Mesenchymal stem cell (in vitro differentiated cells and primary cell): ENCODE data around the gene ARL6IP4.

Experiments
- DNase-seq: peaks from one replicate; pipeline ENCODE4 v3.0.0-alpha.2; 2013
- H2AFZ ChIP-seq: one replicate; pipeline ENCODE4 v1.6.1; 2013; ENCODE audit warnings: low read depth, mild to moderate bottlenecking, control low read depth, inconsistent platforms, low read length, moderate library complexity
- H2AK5ac ChIP-seq: 2 replicates; pipeline ENCODE4 v1.6.1; 2013; ENCODE audit warnings: low read length, moderate library complexity, mild to moderate bottlenecking, inconsistent platforms; ENCODE audit not compliant: severe bottlenecking
- H2BK120ac ChIP-seq: one replicate; pipeline ENCODE4 v1.6.1; 2013; ENCODE audit warnings: low read depth, mild to moderate bottlenecking, inconsistent platforms, low read length, moderate library complexity
- H2BK12ac ChIP-seq, 2 experiments: one replicate each; pipeline ENCODE4 v1.6.1; 2013; ENCODE audit warnings: inconsistent platforms in 2 of 2, low read length in 2 of 2, mild to moderate bottlenecking in 2 of 2, moderate library complexity in 2 of 2, control low read depth in 1 of 2
- H2BK15ac ChIP-seq: one replicate; pipeline ENCODE4 v1.6.1; 2013; ENCODE audit warnings: mild to moderate bottlenecking, low read depth, inconsistent platforms; ENCODE audit not compliant: poor library complexity, severe bottlenecking
- H2BK5ac ChIP-seq: 2 replicates; pipeline ENCODE4 v1.6.1; 2013; ENCODE audit warnings: low read depth, mild to moderate bottlenecking, low read length, control low read depth, inconsistent platforms; ENCODE audit not compliant: poor library complexity, severe bottlenecking
- H3K14ac ChIP-seq, 2 experiments: one replicate each; pipeline ENCODE4 v1.6.1; 2013; ENCODE audit warnings: inconsistent platforms in 2 of 2, low read length in 2 of 2, control low read depth in 1 of 2, mild to moderate bottlenecking in 1 of 2, moderate library complexity in 1 of 2
- H3K18ac ChIP-seq, 2 experiments: one replicate each; pipeline ENCODE4 v1.6.1; 2013; ENCODE audit warnings: inconsistent platforms in 2 of 2, low read length in 2 of 2, control low read depth in 1 of 2, low read depth in 1 of 2, mild to moderate bottlenecking in 1 of 2
- H3K23ac ChIP-seq, 2 experiments: one replicate each; pipeline ENCODE4 v1.6.1; 2013; ENCODE audit warnings: inconsistent platforms in 2 of 2, low read length in 2 of 2, mild to moderate bottlenecking in 2 of 2, moderate library complexity in 2 of 2, control low read depth in 1 of 2
- H3K27ac ChIP-seq: 2 replicates; pipeline ENCODE4 v1.5.1; 2013; ENCODE audit warnings: mild to moderate bottlenecking, moderate library complexity, low read length, control low read depth, inconsistent platforms; ENCODE audit not compliant: poor library complexity, severe bottlenecking
- H3K27me3 ChIP-seq, 2 experiments: 2 replicates each; pipeline versions ENCODE4 v1.6.1 to v1.7.0; 2013; ENCODE audit warnings: low read length in 2 of 2, mild to moderate bottlenecking in 2 of 2, moderate library complexity in 2 of 2, control low read depth in 1 of 2, inconsistent platforms in 1 of 2; ENCODE audit not compliant: control insufficient read depth in 1 of 2, insufficient read depth in 1 of 2
- H3K36me3 ChIP-seq, 2 experiments: 2 replicates each; pipeline versions ENCODE4 v1.6.1 to v1.7.0; 2013; ENCODE audit warnings: low read length in 2 of 2, control low read depth in 1 of 2, inconsistent platforms in 1 of 2, low read depth in 1 of 2, mild to moderate bottlenecking in 1 of 2; ENCODE audit not compliant: insufficient read depth in 2 of 2, control insufficient read depth in 1 of 2
- H3K4ac ChIP-seq, 2 experiments: one replicate each; pipeline ENCODE4 v1.6.1; 2013; ENCODE audit warnings: inconsistent platforms in 2 of 2, low read length in 2 of 2, mild to moderate bottlenecking in 2 of 2, moderate library complexity in 2 of 2, control low read depth in 1 of 2, low read depth in 1 of 2
- H3K4me1 ChIP-seq: 2 replicates; pipeline ENCODE4 v1.6.1; 2013; ENCODE audit warnings: low read depth, low read length, control low read depth; ENCODE audit not compliant: control insufficient read depth, insufficient read depth
- H3K4me2 ChIP-seq: 2 replicates; pipeline ENCODE4 v1.6.1; 2013; ENCODE audit warnings: low read length, mild to moderate bottlenecking, inconsistent platforms; ENCODE audit not compliant: poor library complexity, severe bottlenecking
- H3K4me3 ChIP-seq, 2 experiments: 2 replicates each; pipeline versions ENCODE4 v1.5.1 to v1.7.0; 2013; ENCODE audit warnings: low read length in 2 of 2, mild to moderate bottlenecking in 2 of 2, control low read depth in 1 of 2, low read depth in 1 of 2; ENCODE audit not compliant: insufficient read depth in 1 of 2
- H3K79me1 ChIP-seq: replicated peaks from 2 replicates; pipeline ENCODE4 v1.6.1; 2013; ENCODE audit warnings: mild to moderate bottlenecking, control low read depth, low read length, inconsistent platforms; ENCODE audit not compliant: poor library complexity, severe bottlenecking
- H3K9ac ChIP-seq: 2 replicates; pipeline ENCODE4 v1.7.0; 2013; ENCODE audit warnings: mild to moderate bottlenecking, low read length, moderate library complexity
- H3K9me3 ChIP-seq: 2 replicates; pipeline ENCODE4 v1.7.0; 2013; ENCODE audit warnings: mild to moderate bottlenecking, low read length; ENCODE audit not compliant: control insufficient read depth
- H4K8ac ChIP-seq: one replicate; pipeline ENCODE4 v1.6.1; 2013; ENCODE audit warnings: inconsistent platforms, mild to moderate bottlenecking, low read length, moderate library complexity
- H4K91ac ChIP-seq: one replicate; pipeline ENCODE4 v1.6.1; 2013; ENCODE audit warnings: mild to moderate bottlenecking, low read length, inconsistent platforms
- WGBS: methylation state at CpG from one replicate; pipeline ENCODE4 v1.1.7; 2013; ENCODE audit warnings: mixed read lengths; 5-methylcytosine and 5-hydroxymethylcytosine counted together

Gene ARL6IP4

GRCh38 chr12:122990561-122990960 is 10.1 kb downstream of the ARL6IP4 start:
- peaks cover 34 to 62% of the 10 kb centered on the region in 2 experiments for H3K36me3 ChIP-seq
- no peaks in the 10 kb centered on the region for H3K4me1 ChIP-seq
- H2AK5ac ChIP-seq: no peak overlapping the region
- no peak overlapping the region for H2BK120ac ChIP-seq
- H3K18ac ChIP-seq: no peak overlapping the region
- no peak overlapping the region for H2AFZ ChIP-seq
- H3K4me2 ChIP-seq: no peak overlapping the region
- H3K14ac ChIP-seq: no peak overlapping the region
- no peaks in the 10 kb centered on the region for H3K9me3 ChIP-seq
- no peaks in the 10 kb centered on the region for H3K79me1 ChIP-seq
- no peak overlapping the region for H3K4ac ChIP-seq
- no peak overlapping the region for H3K23ac ChIP-seq
- H2BK15ac ChIP-seq: no peak overlapping the region
- no peak for DNase-seq
- H2BK5ac ChIP-seq: no peak overlapping the region
- no peak overlapping the region for H4K8ac ChIP-seq
- H2BK12ac ChIP-seq: no peak overlapping the region
- 96% methylated on average over 11 of the region's 13 CpGs for WGBS
- no peak overlapping the region for H4K91ac ChIP-seq
- no peak overlapping the region for H3K9ac ChIP-seq
- no peak overlapping the region for H3K4me3 ChIP-seq
- no peaks in the 10 kb centered on the region for H3K27me3 ChIP-seq
- no peak overlapping the region for H3K27ac ChIP-seq

- Histone ChIP-seq H3K36me3 (peaks cover 34 to 60% of the 10 kb centered on the region in 2 experiments), H2BK12ac (no peak overlapping the region), H3K23ac (no peak overlapping the region), H3K14ac (no peak overlapping the region), H2AFZ (no peak overlapping the region), H3K9ac (no peak overlapping the region), H3K4ac (no peak overlapping the region), H3K4me2 (no peak overlapping the region), H3K18ac (no peak overlapping the region), H3K27me3 (no peaks in the 10 kb centered on the region), H3K79me1 (no peaks in the 10 kb centered on the region), H2BK5ac (no peak overlapping the region), H2AK5ac (no peak overlapping the region), H4K8ac (no peak overlapping the region), H3K4me3 (no peak overlapping the region), H2BK15ac (no peak overlapping the region), H4K91ac (no peak overlapping the region), H3K9me3 (no peaks in the 10 kb centered on the region), H3K4me1 (no peaks in the 10 kb centered on the region), H2BK120ac (no peak overlapping the region), H3K27ac (no peak overlapping the region)
- WGBS: 93% methylated on average over 12 of the region's 13 CpGs
- DNase-seq: no peak
Measured at GRCh38 chr12:122990961-122991622, 10.6 kb downstream of the ARL6IP4 start.

- H3K9me3 ChIP-seq: no peaks in the 10 kb centered on the region
- H3K4ac ChIP-seq: no peak overlapping the region
- no peak overlapping the region for H4K8ac ChIP-seq
- no peak overlapping the region for H2AFZ ChIP-seq
- no peak overlapping the region for H2AK5ac ChIP-seq
- H2BK5ac ChIP-seq: no peak overlapping the region
- H3K27me3 ChIP-seq: no peaks in the 10 kb centered on the region
- H3K14ac ChIP-seq: no peak overlapping the region
- no peak for DNase-seq
- H3K18ac ChIP-seq: no peak overlapping the region
- H3K4me3 ChIP-seq: no peak overlapping the region
- H4K91ac ChIP-seq: no peak overlapping the region
- H2BK15ac ChIP-seq: no peak overlapping the region
- H2BK12ac ChIP-seq: no peak overlapping the region
- no peak overlapping the region for H3K27ac ChIP-seq
- no peaks in the 10 kb centered on the region for H3K79me1 ChIP-seq
- no peak overlapping the region for H3K9ac ChIP-seq
- no peak overlapping the region for H2BK120ac ChIP-seq
- peaks cover 33 to 60% of the 10 kb centered on the region in 2 experiments for H3K36me3 ChIP-seq
- 89% methylated on average over 26 of the region's 27 CpGs for WGBS
- no peak overlapping the region for H3K23ac ChIP-seq
- no peak overlapping the region for H3K4me2 ChIP-seq
- no peaks in the 10 kb centered on the region for H3K4me1 ChIP-seq
Measured at GRCh38 chr12:122991623-122992275, 11.3 kb downstream of the ARL6IP4 start.

GRCh38 chr12:122992386-122992785 is 11.9 kb downstream of the ARL6IP4 start:
- 88% methylated on average over 19 of the region's 19 CpGs for WGBS
- Histone ChIP-seq H2AFZ (no peak overlapping the region), H2BK5ac (no peak overlapping the region), H3K9me3 (no peaks in the 10 kb centered on the region), H3K27ac (no peak overlapping the region), H2AK5ac (no peak overlapping the region), H3K27me3 (no peaks in the 10 kb centered on the region), H3K4me2 (no peak overlapping the region), H3K4ac (no peak overlapping the region), H3K4me3 (no peak overlapping the region), H3K18ac (no peak overlapping the region), H3K79me1 (no peaks in the 10 kb centered on the region), H2BK120ac (no peak overlapping the region), H2BK15ac (no peak overlapping the region), H3K14ac (no peak overlapping the region), H4K91ac (no peak overlapping the region), H4K8ac (no peak overlapping the region), H3K36me3 (peaks cover 31 to 60% of the 10 kb centered on the region in 2 experiments), H3K23ac (no peak overlapping the region), H2BK12ac (no peak overlapping the region), H3K4me1 (peaks cover 3% of the 10 kb centered on the region), H3K9ac (no peak overlapping the region)
- DNase-seq: no peak
